Upper lobe of left lung (tissue), 6 donors: Measurements from ENCODE around the gene KRTAP6-1. TPM values are rescaled to one million over a fixed set of nuclear protein-coding genes. Genes with fewer than 3 reads are reported as not detected.

Source experiments
- ATAC-seq, 2 donors: fragments of 200-7000 bp; cut with Tn5 transposase; one replicate each; pipeline ENCODE4 v1.9.1; 2022; ENCODE audit warnings: mild to moderate bottlenecking in 2 of 2, moderate library complexity in 2 of 2; ENCODE audit not compliant: low FRiP score in 2 of 2
- DNase-seq, 2 donors: peaks; one replicate each; pipeline ENCODE4 v3.0.0-alpha.2; 2019 to 2020
- H3K27ac ChIP-seq, 4 donors: fragments of 200-600 bp; sonication (generic); one replicate each; pipeline ENCODE4 v1.5.1; 2016 to 2019
- H3K27me3 ChIP-seq, 4 donors: fragments of 200-600 bp; sonication (generic); one replicate each; pipeline ENCODE4 v1.5.1; 2017 to 2019
- H3K36me3 ChIP-seq, 4 donors: fragments of 200-600 bp; sonication (generic); one replicate each; pipeline ENCODE4 v1.5.1; 2016 to 2019
- H3K4me1 ChIP-seq, 4 donors: fragments of 200-600 bp; sonication (generic); one replicate each; pipeline ENCODE4 v1.5.1; 2018 to 2019
- H3K4me3 ChIP-seq, 4 donors: fragments of 200-600 bp; sonication (generic); one replicate each; pipeline ENCODE4 v1.5.1; 2017 to 2019; ENCODE audit warnings: mild to moderate bottlenecking in 2 of 4, moderate library complexity in 1 of 4
- H3K9me3 ChIP-seq, 4 donors: fragments of 200-600 bp; sonication (generic); one replicate each; pipeline ENCODE4 v1.5.1; 2018 to 2019
- CTCF ChIP-seq, 6 experiments: fragments of 450-650 bp in 4 of 6; fragments of 200-600 bp in 2 of 6; sonication (generic) in 2 of 6; IDR thresholded peaks; one replicate each; pipeline ENCODE4 v1.5.1; 2016 to 2019; ENCODE audit warnings: antibody characterized with exemption in 6 of 6
- EP300 ChIP-seq, 4 donors: sonication (generic); formaldehyde crosslinking; IDR thresholded peaks; one replicate each; pipeline ENCODE4 v1.5.1; 2017; ENCODE audit warnings: antibody characterized with exemption in 4 of 4, control low read depth in 2 of 4
- POLR2A ChIP-seq, 4 donors: fragments of 450-650 bp; IDR thresholded peaks; one replicate each; pipeline ENCODE4 v1.5.1; 2016 to 2017; ENCODE audit warnings: antibody characterized with exemption in 4 of 4, mild to moderate bottlenecking in 2 of 4
- POLR2AphosphoS5 ChIP-seq, 2 donors: sonication (generic); formaldehyde crosslinking; IDR thresholded peaks; one replicate each; pipeline ENCODE4 v1.5.1; 2017; ENCODE audit warnings: antibody characterized with exemption in 2 of 2
- WGBS, 2 donors: methylation state at CpG; one replicate each; pipeline ENCODE4 v1.1.5; 2017 to 2018; 5-methylcytosine and 5-hydroxymethylcytosine counted together
- total RNA-seq, 6 donors: library from RNA; depleted of rRNA in 4 of 6; stranded (reverse); fragments of >200 nt in 4 of 6; gene quantifications; one replicate each; pipeline versions ENCODE4 v1.1.0 to v1.2.1, GENCODE V29; 2016 to 2021
- donor health status: DM: no; HTN: no; CAD: no; lungs with moderate emphysema.
- donor health status: DM: no; HTN: yes; CAD: no; lungs with severe emphysema.

KRTAP6-1 gene
- not detected for total RNA-seq

- ATAC-seq = no peak
- H3K9me3 ChIP-seq = no peaks in the 10 kb centered on the region
- no peaks in the 10 kb centered on the region for H3K36me3 ChIP-seq
- H3K27me3 ChIP-seq = no peaks in the 10 kb centered on the region
- no peak for DNase-seq
- H3K4me1 ChIP-seq = no peaks in the 10 kb centered on the region
- TF ChIP-seq POLR2A (IDR thresholded peaks at IDR 0.05) (no peak), POLR2AphosphoS5 (IDR thresholded peaks at IDR 0.05) (no peak), EP300 (IDR thresholded peaks at IDR 0.05) (no peak), CTCF (IDR thresholded peaks at IDR 0.05) (no peak)
- 67 to 81% methylated on average over 2 of the region's 2 CpGs for WGBS, 2 donors
- no peak within 1 kb of the TSS for H3K27ac ChIP-seq
- no peak within 1 kb of the TSS for H3K4me3 ChIP-seq
Measured at GRCh38 chr21:30613836-30614235, at the start of gene KRTAP6-1. Gene KRTAP6-1 (minus strand): TSS chr21:30613930. CDS start chr21:30613904, 26 bp downstream.

GRCh38 chr21:30652891-30653290, 39.2 kb upstream of the KRTAP6-1 start:
- Histone ChIP-seq H3K9me3 (no peaks in the 10 kb centered on the region), H3K4me1 (no peaks in the 10 kb centered on the region), H3K4me3 (no peak overlapping the region), H3K27me3 (no peaks in the 10 kb centered on the region), H3K27ac (no peak overlapping the region), H3K36me3 (no peaks in the 10 kb centered on the region)
- TF ChIP-seq POLR2AphosphoS5 (IDR thresholded peaks at IDR 0.05) = no peak
- no peak for TF ChIP-seq EP300 (IDR thresholded peaks at IDR 0.05)
- TF ChIP-seq POLR2A (IDR thresholded peaks at IDR 0.05) = no peak
- no peak for TF ChIP-seq CTCF (IDR thresholded peaks at IDR 0.05)
- no peak for ATAC-seq
- no peak for DNase-seq

GRCh38 chr21:30646904-30647414, 33.2 kb upstream of the KRTAP6-1 start:
- DNase-seq = no peak
- H3K36me3 ChIP-seq = no peaks in the 10 kb centered on the region
- H3K27ac ChIP-seq = no peak overlapping the region
- TF ChIP-seq EP300 (IDR thresholded peaks at IDR 0.05) (no peak), POLR2AphosphoS5 (IDR thresholded peaks at IDR 0.05) (no peak), POLR2A (IDR thresholded peaks at IDR 0.05) (no peak), CTCF (IDR thresholded peaks at IDR 0.05) (no peak)
- H3K4me1 ChIP-seq = no peaks in the 10 kb centered on the region
- ATAC-seq = no peak
- H3K27me3 ChIP-seq = no peaks in the 10 kb centered on the region
- WGBS, 2 donors = 50 to 57% methylated on average over 1 of the region's 1 CpG
- H3K4me3 ChIP-seq = no peak overlapping the region
- H3K9me3 ChIP-seq = no peaks in the 10 kb centered on the region

- Histone ChIP-seq H3K9me3 (no peaks in the 10 kb centered on the region), H3K27me3 (no peaks in the 10 kb centered on the region), H3K36me3 (no peaks in the 10 kb centered on the region), H3K4me1 (no peaks in the 10 kb centered on the region), H3K27ac (no peak within 1 kb of the TSS), H3K4me3 (no peak within 1 kb of the TSS)
- ATAC-seq (no peak), DNase-seq (no peak)
- 87 to 97% methylated on average over 2 of the region's 2 CpGs for WGBS, 2 donors
- TF ChIP-seq POLR2A (IDR thresholded peaks at IDR 0.05) = no peak
- TF ChIP-seq POLR2AphosphoS5 (IDR thresholded peaks at IDR 0.05) = no peak
Measured at GRCh38 chr21:30642564-30642963, 28.8 kb upstream of the KRTAP6-1 start, which contains the start of gene KRTAP20-3. Gene KRTAP20-3 (plus strand): TSS chr21:30642864.

- Histone ChIP-seq H3K27ac (no peak overlapping the region), H3K4me1 (no peaks in the 10 kb centered on the region), H3K9me3 (no peaks in the 10 kb centered on the region), H3K27me3 (no peaks in the 10 kb centered on the region), H3K4me3 (no peak overlapping the region), H3K36me3 (no peaks in the 10 kb centered on the region)
- WGBS, 2 donors = 74 to 88% methylated on average over 3 of the region's 3 CpGs
- ATAC-seq (no peak), DNase-seq (no peak)
- no peak for TF ChIP-seq POLR2AphosphoS5 (IDR thresholded peaks at IDR 0.05)
- TF ChIP-seq POLR2A (IDR thresholded peaks at IDR 0.05) = no peak
- TF ChIP-seq CTCF (IDR thresholded peaks at IDR 0.05) = no peak
- no peak for TF ChIP-seq EP300 (IDR thresholded peaks at IDR 0.05)
Measured at GRCh38 chr21:30638686-30639085, 25.0 kb upstream of the KRTAP6-1 start.
